ENCODE measurements around the gene LYPD3.

- TF ChIP-seq CTCF (IDR thresholded peaks at IDR 0.05) (no peak), POLR2A (IDR thresholded peaks at IDR 0.05) (no peak)
Measured at GRCh38 chr19:43430142-43430710, 35.2 kb downstream of the LYPD3 start.

Measured in esophagus squamous epithelium (tissue), 4 donors.